Measurements from ENCODE around the gene TFDP2.
"Not testable (repeated sequence)": the region's sequence is repeated elsewhere in the genome, so short reads cannot be mapped to it uniquely, and the experiment has no call there.

The TFDP2 gene

GRCh38 chr3:141929341-141929995 lies 219.9 kb downstream of the TFDP2 start:
- in situ Hi-C loops (cut with MboI; ENCODE audit: low sequenced_read_pairs) = no loop called here

DNA sequence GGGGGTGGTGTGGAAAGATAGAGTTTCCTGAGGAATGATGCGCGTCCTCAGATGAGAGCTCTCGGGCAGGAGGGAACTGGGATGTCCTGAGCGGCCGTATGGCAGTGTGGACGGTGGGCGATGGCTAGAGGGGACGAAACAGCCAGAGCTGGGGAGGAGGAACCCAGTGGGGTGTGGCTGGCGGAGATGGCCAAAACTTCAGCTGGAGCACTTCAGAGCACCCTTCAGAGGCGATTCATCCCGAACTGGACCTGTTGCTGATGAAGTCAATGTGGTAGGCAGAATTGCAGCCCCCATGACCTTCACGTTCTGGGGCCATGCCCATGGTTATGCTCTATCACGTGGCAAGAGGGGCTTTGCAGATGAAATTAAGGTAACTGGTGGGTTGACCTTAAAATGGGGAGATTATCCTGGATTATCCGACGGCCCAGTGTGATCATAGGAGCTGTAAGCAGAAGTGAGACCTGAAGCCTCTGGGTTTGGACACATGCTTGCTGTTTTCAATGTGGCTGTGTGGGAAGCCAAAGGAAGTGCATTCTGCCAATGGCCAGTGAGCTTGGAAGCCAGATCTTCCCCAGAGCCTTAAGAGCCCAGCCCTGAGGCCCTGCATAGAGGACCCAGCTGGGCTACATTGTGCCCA lies 220.6 kb downstream of the TFDP2 start:
- in situ Hi-C loops (cut with MboI; ENCODE audit: low sequenced_read_pairs) = no loop called here

DNA sequence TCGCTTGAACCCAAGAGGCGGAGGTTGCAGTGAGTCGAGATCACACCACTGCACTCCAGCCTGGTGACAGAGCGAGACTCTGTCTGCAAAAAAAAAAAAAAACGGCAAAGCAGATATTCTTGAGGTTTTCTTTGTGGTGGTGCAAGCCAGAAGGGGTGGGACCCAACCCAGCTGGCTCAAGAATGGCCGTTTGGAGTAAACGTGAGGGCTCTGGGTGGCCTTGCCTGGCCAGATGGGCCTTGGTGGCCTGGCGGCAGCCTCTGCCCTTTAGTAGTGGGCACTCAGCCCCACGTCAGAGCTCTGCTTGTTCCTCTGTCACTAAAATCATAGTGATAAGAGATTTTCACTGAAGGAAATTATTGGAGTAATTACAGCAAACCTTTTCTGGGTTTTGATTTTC lies 222.4 kb downstream of the TFDP2 start:
- in situ Hi-C loops (cut with MboI; ENCODE audit: low sequenced_read_pairs) = no loop called here

GRCh38 chr3:141925677-141926076 lies 223.7 kb downstream of the TFDP2 start:
- in situ Hi-C loops (cut with MboI; ENCODE audit: low sequenced_read_pairs) = not testable (repeated sequence)

GRCh38 chr3:141921316-141921715 lies 228.0 kb downstream of the TFDP2 start:
- in situ Hi-C loops (cut with MboI; ENCODE audit: low sequenced_read_pairs) = no loop called here

DNA sequence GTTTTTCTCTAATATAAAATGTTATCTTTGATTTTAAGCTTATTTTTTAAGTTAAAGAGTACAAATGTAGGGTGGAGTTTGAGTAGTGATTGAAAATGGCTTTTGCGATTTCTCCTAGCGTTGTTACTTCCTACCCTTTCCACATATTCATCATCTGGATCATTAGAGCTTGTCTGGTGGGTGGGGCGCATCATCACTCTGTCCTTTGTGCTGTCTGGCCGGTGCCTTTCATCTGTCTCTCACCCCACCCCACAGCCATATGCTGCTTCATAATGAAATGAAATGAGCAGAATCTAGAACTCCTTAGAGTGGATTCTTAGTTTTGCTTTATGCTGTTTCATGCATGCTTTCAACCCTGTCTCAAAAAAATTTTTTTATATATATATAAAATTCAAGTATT lies 228.6 kb downstream of the TFDP2 start:
- in situ Hi-C loops (cut with MboI; ENCODE audit: low sequenced_read_pairs) = no loop called here

GRCh38 chr3:141915766-141916165 lies 233.6 kb downstream of the TFDP2 start:
- in situ Hi-C loops (cut with MboI; ENCODE audit: low sequenced_read_pairs) = no loop called here

DNA sequence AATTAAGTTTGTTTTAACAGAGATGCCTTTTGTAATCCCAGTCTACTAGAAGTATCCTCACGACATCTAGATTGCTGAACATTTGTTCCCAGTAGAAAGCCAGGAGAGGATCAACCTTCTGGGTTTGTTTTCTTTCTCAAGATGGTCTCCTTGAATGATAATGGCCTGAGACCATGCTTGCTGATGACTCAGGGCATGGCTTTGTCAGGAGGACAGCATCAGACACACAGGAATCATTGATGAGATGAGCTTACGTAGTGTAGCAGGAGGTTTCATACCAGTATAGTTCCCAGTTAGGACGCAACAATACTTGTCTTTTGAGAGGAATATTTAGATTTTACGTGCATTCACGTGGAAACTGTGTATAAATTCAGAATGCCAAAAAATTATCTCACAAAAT lies 234.3 kb downstream of the TFDP2 start:
- in situ Hi-C loops (cut with MboI; ENCODE audit: low sequenced_read_pairs) = no loop called here

DNA sequence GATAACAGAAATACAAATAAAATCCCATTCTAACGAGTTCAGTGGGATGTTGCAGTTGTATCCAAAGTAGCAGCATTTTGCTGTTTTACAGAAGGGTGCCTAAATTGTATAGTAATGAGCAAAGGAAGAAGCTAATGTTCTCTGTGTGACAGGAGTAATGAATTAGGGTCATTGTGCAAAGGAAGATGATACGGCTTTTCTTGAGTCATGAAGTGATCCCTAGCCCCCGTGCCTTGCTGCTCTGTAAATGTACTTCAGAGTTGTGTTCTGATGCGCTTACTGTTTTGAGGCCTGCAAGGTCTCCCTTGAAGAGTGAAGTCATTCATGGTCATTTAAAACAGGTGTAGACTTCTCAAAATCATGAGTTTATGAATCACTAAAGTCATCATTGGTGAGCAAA lies 235.0 kb downstream of the TFDP2 start:
- in situ Hi-C loops (cut with MboI; ENCODE audit: low sequenced_read_pairs) = no loop called here

DNA sequence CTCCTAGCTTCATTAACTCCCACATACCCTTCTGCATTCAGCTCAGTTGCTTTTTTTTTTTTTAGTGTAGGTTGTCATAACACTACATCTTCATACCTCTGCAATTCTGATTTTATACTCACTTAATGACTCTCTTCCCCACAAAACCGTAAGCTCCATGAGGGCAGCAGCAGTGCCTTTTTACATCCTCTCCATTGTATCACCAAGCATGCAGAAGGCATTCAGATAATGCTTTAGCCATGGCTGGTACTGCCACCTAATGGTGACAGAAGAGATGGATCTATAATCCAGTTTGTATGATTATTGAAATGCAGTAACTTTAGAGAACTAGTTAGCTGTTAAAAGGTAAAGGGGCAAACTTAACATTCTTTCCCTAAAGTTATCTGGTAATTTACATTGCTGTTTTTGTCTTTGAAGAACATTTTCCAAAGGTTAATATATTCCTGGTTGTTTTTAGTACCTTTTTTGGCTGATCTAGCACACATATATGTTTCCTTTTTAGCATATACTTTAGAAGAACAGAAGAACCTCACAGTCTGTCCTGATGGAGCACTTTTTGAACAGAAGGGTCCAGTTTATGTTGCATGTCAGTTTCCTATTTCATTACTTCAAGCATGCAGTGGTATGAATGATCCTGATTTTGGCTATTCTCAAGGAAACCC lies 236.1 kb downstream of the TFDP2 start:
- in situ Hi-C loops (cut with MboI; ENCODE audit: low sequenced_read_pairs) = no loop called here

GRCh38 chr3:141909986-141910385 lies 239.4 kb downstream of the TFDP2 start:
- in situ Hi-C loops (cut with MboI; ENCODE audit: low sequenced_read_pairs) = not testable (repeated sequence)

DNA sequence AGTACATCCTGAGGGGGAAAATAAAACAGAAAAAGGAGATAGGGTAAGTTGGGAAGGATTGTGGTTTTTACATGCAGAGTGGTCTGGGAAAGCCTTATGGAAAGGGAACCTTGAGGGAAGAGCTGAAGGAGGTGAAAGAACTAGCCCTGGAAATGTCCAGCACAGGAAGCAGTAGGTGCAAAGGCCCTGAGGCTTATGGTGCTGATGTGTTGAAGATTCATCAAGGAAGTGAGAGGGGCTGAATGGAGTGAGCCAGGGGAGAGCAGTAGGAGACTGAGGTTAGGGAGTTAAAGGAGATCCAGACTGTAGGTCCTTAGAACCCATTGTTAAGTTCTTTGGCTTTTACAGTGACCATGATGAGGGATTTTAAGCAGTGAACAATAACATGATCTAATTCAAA lies 239.9 kb downstream of the TFDP2 start:
- in situ Hi-C loops (cut with MboI; ENCODE audit: low sequenced_read_pairs) = no loop called here

- in situ Hi-C loops (cut with MboI; ENCODE audit: low sequenced_read_pairs) = no loop called here
These were observed 244.2 kb downstream of the TFDP2 start for GRCh38 chr3:141905129-141905528.

DNA sequence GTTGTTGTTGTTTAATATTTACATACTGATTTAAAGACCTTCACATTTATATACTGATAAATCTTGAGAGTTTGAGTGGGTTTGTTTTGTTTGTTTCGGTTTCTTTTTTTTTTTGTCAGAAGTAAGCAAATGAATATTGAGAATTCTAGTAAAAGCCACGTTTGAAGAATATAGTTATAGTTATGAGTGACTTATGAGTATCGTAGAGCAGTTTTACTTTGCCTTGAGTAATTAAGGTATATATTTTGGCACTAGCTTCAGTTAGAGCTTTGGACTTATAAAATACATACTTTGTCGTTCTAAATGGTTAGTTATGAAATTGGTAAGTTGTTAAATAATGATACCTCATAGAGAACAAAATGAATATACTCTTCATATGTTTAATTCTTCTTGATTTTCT lies 245.1 kb downstream of the TFDP2 start:
- in situ Hi-C loops (cut with MboI; ENCODE audit: low sequenced_read_pairs) = no loop called here

- in situ Hi-C loops (cut with MboI; ENCODE audit: low sequenced_read_pairs) = no loop called here
These were observed 247.4 kb downstream of the TFDP2 start for GRCh38 chr3:141901914-141902313.

DNA sequence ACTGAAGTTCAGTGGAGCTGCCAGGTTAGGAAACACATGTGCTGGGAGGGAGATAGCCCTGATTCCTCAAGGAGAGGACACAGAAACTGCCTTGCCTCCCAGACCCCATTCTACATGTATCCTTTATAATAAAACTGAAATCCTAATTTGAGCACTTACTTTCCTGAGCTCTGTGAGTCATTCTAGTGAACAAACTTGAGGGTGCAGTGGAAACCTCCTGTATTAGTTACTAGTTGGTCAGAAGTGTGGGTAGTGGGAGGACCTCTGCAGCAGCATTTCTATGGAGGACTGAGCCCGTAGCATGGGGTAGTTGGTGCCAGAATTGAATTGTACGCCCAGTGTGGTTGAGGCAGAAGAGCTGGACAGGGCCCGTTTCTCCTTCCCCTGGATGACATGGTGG lies 249.0 kb downstream of the TFDP2 start:
- in situ Hi-C loops (cut with MboI; ENCODE audit: low sequenced_read_pairs) = no loop called here

DNA sequence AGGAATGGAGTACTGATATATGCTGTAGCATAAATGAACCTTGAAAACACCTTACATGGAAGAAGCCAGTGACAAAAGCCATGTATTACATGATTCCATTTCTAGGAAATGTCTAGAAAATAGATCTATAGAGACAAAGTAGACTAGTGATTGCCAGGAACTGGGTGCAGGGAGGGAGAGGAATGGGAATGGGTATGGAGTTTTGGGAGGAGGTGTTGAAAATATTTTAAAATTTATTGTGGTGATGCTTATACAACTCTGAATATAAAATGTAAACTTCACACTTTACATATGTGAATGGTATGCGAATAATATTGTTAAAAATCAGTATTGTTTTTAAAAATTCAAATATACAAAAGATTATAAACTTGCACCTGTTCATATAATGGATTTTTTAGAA lies 250.4 kb downstream of the TFDP2 start:
- in situ Hi-C loops (cut with MboI; ENCODE audit: low sequenced_read_pairs) = no loop called here

DNA sequence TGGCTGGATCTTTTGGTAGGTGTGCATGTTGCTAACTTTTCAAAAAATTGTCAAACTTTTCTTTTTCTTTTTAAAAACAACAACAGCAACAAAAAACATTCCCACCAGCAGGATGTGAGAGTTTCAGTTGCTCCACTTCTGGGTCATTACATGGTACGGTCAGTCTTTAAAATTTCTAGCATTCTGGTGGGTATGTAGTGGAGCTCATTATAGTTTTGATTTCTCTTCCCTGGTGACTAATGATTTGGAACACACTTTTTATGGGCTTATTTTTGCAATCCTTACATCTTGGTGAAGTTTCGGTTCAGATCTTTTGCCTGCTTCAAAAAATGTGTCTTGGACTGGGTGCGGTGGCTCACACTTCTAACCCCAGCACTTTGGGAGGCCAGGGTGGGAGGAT lies 253.6 kb downstream of the TFDP2 start:
- in situ Hi-C loops (cut with MboI; ENCODE audit: low sequenced_read_pairs) = no loop called here

- in situ Hi-C loops (cut with MboI; ENCODE audit: low sequenced_read_pairs) = no loop called here
These were observed 254.7 kb downstream of the TFDP2 start for GRCh38 chr3:141894524-141895176.
